GM12801 (cell line): Measurements from ENCODE around the gene EFHB.

Experiments
- CTCF ChIP-seq: IDR thresholded peaks from one replicate; pipeline ENCODE4 v1.5.1; 2011; ENCODE audit warnings: control low read depth; ENCODE audit not compliant: insufficient read length; ENCODE audit errors: extremely low read depth

EFHB gene

GRCh38 chr3:19899264-19899663 lies 34.8 kb downstream of the EFHB start:
- TF ChIP-seq CTCF, result no peak

GRCh38 chr3:19898721-19899120 lies 35.3 kb downstream of the EFHB start:
- no peak for TF ChIP-seq CTCF

- no peak for TF ChIP-seq CTCF
Measured at GRCh38 chr3:19891740-19892139, 42.3 kb downstream of the EFHB start.

- no peak for TF ChIP-seq CTCF
Measured at GRCh38 chr3:19888428-19889152, 45.4 kb downstream of the EFHB start.

GRCh38 chr3:19886404-19886803 lies 47.6 kb downstream of the EFHB start:
- no peak for TF ChIP-seq CTCF

GRCh38 chr3:19885468-19885867 lies 48.5 kb downstream of the EFHB start:
- TF ChIP-seq CTCF, result no peak

- TF ChIP-seq CTCF, result no peak
Measured at GRCh38 chr3:19881852-19882251, 52.2 kb downstream of the EFHB start.
